ENCODE results near the gene PEAR1. TPM values are rescaled to one million over a fixed set of nuclear protein-coding genes. Genes with fewer than 3 reads are reported as not detected.

Gene PEAR1
- polyA plus RNA-seq, 1 experiment, result 14.9 TPM

DNA sequence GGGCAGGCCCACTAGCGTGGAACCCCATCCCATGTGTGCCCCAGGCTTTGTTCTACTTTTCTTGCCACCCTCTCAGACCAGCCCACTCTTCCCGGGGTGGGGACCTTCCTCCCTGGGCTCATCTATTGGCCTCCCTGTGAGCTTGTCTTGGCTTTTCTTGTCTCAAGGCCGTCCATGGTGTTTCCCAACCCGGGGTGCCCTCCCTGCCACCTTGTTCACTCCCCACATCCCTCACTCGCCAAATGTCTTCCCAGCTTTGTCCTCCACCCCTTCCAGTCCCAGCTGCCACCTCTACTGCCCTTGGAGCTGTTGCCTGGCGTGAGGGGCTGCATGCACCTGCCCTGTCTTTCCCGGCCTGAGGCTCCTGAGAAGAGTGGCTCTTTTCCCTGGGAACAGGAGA lies 45.3 kb downstream of the PEAR1 start:
- Histone ChIP-seq H3K27me3 (ENCODE audit: control insufficient read depth, insufficient read depth, low read length) (no peaks in the 10 kb centered on the region), H3K27ac (ENCODE audit: low read depth, low read length) (no peak overlapping the region), H3K9me3 (ENCODE audit: control insufficient read depth, insufficient read depth, low read length) (no peaks in the 10 kb centered on the region), H3K4me3 (ENCODE audit: low read depth, low read length) (no peak overlapping the region)
- POLR2A ChIA-PET, result no interaction called here
- TF ChIP-seq, protein P1, sequence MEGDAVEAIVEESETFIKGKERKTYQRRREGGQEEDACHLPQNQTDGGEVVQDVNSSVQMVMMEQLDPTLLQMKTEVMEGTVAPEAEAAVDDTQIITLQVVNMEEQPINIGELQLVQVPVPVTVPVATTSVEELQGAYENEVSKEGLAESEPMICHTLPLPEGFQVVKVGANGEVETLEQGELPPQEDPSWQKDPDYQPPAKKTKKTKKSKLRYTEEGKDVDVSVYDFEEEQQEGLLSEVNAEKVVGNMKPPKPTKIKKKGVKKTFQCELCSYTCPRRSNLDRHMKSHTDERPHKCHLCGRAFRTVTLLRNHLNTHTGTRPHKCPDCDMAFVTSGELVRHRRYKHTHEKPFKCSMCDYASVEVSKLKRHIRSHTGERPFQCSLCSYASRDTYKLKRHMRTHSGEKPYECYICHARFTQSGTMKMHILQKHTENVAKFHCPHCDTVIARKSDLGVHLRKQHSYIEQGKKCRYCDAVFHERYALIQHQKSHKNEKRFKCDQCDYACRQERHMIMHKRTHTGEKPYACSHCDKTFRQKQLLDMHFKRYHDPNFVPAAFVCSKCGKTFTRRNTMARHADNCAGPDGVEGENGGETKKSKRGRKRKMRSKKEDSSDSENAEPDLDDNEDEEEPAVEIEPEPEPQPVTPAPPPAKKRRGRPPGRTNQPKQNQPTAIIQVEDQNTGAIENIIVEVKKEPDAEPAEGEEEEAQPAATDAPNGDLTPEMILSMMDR (IDR thresholded peaks at IDR 0.05; ENCODE audit: low read depth, low read length), result no peak
- DNase-seq (ENCODE audit: low read depth, low spot score), result no peak
- CTCF ChIA-PET, result interaction anchor here (0.7 kb wide), 1 partner anchor 17 kb away, joined by 3 read pairs; no protein-coding TSS in a partner anchor

DNA sequence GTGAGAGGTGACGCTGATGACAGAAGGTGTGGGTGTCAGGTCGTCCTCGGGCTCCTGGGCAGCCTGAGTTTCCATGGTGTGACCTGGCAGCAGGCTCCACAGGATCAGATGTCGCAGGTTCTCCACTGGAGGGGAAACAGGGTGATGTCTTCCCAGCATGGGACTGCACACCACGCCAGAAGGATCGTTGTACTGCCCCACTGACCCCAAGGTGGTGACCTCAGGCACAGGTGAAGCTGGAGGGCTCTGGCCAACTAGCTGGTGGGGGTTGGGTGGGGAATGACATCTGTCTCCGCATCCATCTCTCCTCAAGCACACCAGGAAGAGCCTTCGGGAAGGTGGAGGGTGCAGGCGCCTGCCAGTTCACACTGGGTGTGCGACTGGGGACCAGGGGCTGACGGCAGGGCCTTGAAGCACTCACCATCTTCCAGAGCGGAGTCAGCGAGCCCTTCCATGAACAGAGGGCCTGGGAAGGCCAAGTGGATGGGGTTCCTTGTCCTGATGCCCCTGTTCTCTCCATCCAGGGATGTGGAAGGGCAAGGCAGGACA lies 46.3 kb downstream of the PEAR1 start:
- Histone ChIP-seq H3K4me3 (ENCODE audit: low read depth, low read length) (no peak overlapping the region), H3K27me3 (ENCODE audit: control insufficient read depth, insufficient read depth, low read length) (no peaks in the 10 kb centered on the region), H3K9me3 (ENCODE audit: control insufficient read depth, insufficient read depth, low read length) (no peaks in the 10 kb centered on the region), H3K27ac (ENCODE audit: low read depth, low read length) (no peak overlapping the region)
- CTCF ChIA-PET, result no interaction called here
- DNase-seq (ENCODE audit: low read depth, low spot score), result no peak
- POLR2A ChIA-PET, result no interaction called here
- TF ChIP-seq, protein P1 (IDR thresholded peaks at IDR 0.05; ENCODE audit: low read depth, low read length), result no peak

DNA sequence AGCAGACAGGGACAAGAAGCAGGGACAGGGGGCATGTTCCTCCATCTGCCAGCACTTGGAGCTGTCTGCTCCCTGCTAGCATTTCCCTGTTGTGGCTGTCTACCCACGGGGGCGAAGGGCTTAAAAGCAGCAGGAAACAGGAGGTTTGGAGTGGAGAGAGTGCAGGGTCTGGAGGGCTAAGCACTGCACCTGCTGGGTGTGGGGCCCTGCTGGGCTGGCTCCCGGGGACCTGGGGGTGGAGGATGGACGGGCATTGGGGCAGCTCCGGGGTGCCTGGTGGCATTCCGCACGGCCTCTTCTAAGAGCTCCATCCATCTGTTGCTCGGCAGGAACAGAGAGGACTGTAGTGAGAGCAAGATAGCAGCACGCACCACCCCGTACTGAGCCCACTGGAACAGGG lies 48.2 kb downstream of the PEAR1 start:
- ChIA-PET CTCF (no interaction called here), POLR2A (no interaction called here)
- Histone ChIP-seq H3K27me3 (ENCODE audit: control insufficient read depth, insufficient read depth, low read length) (no peaks in the 10 kb centered on the region), H3K4me3 (ENCODE audit: low read depth, low read length) (no peak overlapping the region), H3K9me3 (ENCODE audit: control insufficient read depth, insufficient read depth, low read length) (no peaks in the 10 kb centered on the region), H3K27ac (ENCODE audit: low read depth, low read length) (no peak overlapping the region)
- TF ChIP-seq, protein P1 (IDR thresholded peaks at IDR 0.05; ENCODE audit: low read depth, low read length), result no peak
- no peak for DNase-seq (ENCODE audit: low read depth, low spot score)

DNA sequence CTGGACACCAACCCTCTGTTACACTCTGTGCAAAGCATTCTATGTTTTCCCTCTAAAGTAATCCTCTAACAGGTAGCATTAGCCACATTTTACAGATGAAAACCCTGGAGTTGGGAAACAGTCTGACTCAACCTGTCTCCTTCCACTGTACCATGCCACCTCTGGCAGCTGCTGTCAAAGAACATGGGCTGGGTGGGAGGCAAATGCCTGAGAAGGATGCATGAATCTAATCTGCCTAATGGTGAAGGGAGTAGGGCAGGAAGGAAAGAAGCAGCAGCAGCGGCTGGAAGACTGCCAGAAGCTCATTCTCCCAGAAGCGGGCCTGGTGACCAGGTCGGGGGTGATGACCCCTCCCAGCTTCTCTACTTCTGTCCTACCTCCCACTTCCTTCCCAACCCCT lies 48.7 kb downstream of the PEAR1 start:
- Histone ChIP-seq H3K27me3 (ENCODE audit: control insufficient read depth, insufficient read depth, low read length) (no peaks in the 10 kb centered on the region), H3K4me3 (ENCODE audit: low read depth, low read length) (no peak overlapping the region), H3K27ac (ENCODE audit: low read depth, low read length) (no peak overlapping the region), H3K9me3 (ENCODE audit: control insufficient read depth, insufficient read depth, low read length) (no peaks in the 10 kb centered on the region)
- ChIA-PET CTCF (interaction anchor here (0.6 to 0.7 kb wide), 2 partner anchors 51 to 132 kb away, joined by 3 read pairs; no protein-coding TSS in a partner anchor), POLR2A (no interaction called here)
- TF ChIP-seq, protein P1 (IDR thresholded peaks at IDR 0.05; ENCODE audit: low read depth, low read length), result no peak
- DNase-seq (ENCODE audit: low read depth, low spot score), result no peak

DNA sequence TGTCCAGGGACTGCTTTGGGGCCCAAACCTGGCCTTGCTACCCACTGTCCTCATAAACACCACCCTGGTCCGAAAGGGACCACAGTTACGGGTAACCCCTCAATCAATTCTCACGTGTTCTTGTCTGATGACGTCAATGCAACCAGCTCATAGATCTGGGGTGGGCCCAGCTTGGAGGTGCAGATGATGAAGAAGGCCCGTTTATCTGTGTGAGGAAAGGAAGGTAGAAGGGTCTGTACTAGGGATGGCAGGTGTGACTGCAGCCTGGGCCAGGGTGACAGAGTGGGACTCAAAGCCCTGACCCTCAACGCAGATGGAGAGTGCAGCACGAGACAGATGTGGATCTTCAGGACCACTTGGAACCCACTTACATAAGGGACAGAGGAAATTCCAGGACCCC lies 49.1 kb downstream of the PEAR1 start:
- TF ChIP-seq, protein P1 (IDR thresholded peaks at IDR 0.05; ENCODE audit: low read depth, low read length), result no peak
- H3K27me3 ChIP-seq (ENCODE audit: control insufficient read depth, insufficient read depth, low read length), result no peaks in the 10 kb centered on the region
- CTCF ChIA-PET, result interaction anchor here (0.6 to 0.7 kb wide), 2 partner anchors 51 to 132 kb away, joined by 3 read pairs; no protein-coding TSS in a partner anchor
- POLR2A ChIA-PET, result no interaction called here
- H3K9me3 ChIP-seq (ENCODE audit: control insufficient read depth, insufficient read depth, low read length), result no peaks in the 10 kb centered on the region
- no peak overlapping the region for H3K4me3 ChIP-seq (ENCODE audit: low read depth, low read length)
- DNase-seq (ENCODE audit: low read depth, low spot score), result no peak
- no peak overlapping the region for H3K27ac ChIP-seq (ENCODE audit: low read depth, low read length)

Data from AG04450 (cell line).